SU-DHL-6 (cell line): Measurements from ENCODE around the gene MEIS1.

Experiments used
- CTCF ChIP-seq: fragments of 200-600 bp; sonication (generic); IDR thresholded peaks from one replicate; pipeline ENCODE4 v1.5.1; 2017; ENCODE audit warnings: antibody characterized with exemption, mild to moderate bottlenecking, low read length, moderate library complexity; ENCODE audit not compliant: insufficient read depth, poor library complexity, severe bottlenecking
- EZH2phosphoT487 ChIP-seq: fragments of 200-600 bp; sonication (generic), shearing (Covaris generic); conservative IDR thresholded peaks from 2 replicates; pipeline ENCODE4 v1.6.1; 2018; ENCODE audit warnings: mild to moderate bottlenecking, antibody characterized with exemption, low read length, moderate library complexity, mixed read lengths

- TF ChIP-seq CTCF = no peak
- TF ChIP-seq EZH2phosphoT487 = no peak
Observed at GRCh38 chr2:66602341-66602740, 167.4 kb downstream of the MEIS1 start.
